Uterus (tissue), 2 donors: ENCODE measurements around the gene RASSF1.

Source experiments
- CTCF ChIP-seq, 4 experiments: fragments of 200-600 bp in 2 of 4; fragments of 450-650 bp in 2 of 4; sonication (generic) in 2 of 4; IDR thresholded peaks; one replicate each; pipeline ENCODE4 v1.5.1; 2016 to 2019; ENCODE audit warnings: antibody characterized with exemption in 4 of 4, mild to moderate bottlenecking in 2 of 4, moderate library complexity in 1 of 4
- POLR2A ChIP-seq, 2 donors: fragments of 450-650 bp; IDR thresholded peaks; one replicate each; pipeline ENCODE4 v1.6.1; 2016; ENCODE audit warnings: antibody characterized with exemption in 2 of 2, mild to moderate bottlenecking in 1 of 2, moderate library complexity in 1 of 2

GRCh38 chr3:50293079-50293801, 47.4 kb downstream of the RASSF1 start:
- TF ChIP-seq POLR2A (IDR thresholded peaks at IDR 0.05) = no peak
- TF ChIP-seq CTCF (IDR thresholded peaks at IDR 0.05) = no peak
